GM19324 (cell line): Measurements from ENCODE around the gene ZNF385A.

Experiments used
- ATAC-seq: cut with Tn5 transposase; IDR thresholded peaks from one replicate; pipeline ENCODE4 v1.9.1; 2021; ENCODE audit warnings: mild to moderate bottlenecking, moderate library complexity; ENCODE audit not compliant: unreplicated experiment, low FRiP score

ZNF385A gene

DNA sequence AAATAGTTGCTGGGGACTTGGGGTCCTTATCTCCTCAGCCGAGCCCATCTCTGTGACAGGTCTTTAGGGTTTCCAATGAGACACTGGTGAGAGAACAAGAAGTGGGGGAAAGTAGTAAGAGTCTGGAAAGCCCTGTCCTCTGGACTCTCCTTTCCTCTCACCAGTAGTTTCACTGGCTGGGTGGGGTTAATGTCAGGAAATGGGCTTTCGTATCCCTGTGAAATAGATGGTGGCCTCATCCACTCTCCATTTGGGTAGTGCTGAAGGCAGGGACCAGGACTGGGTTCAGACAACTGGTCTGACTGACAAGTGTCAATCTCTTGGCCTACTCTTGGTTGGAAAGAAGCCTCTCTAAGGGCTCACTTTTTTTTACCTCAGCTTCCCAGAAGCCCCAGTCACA, 7.5 kb downstream of the ZNF385A start:
- ATAC-seq, result no peak

DNA sequence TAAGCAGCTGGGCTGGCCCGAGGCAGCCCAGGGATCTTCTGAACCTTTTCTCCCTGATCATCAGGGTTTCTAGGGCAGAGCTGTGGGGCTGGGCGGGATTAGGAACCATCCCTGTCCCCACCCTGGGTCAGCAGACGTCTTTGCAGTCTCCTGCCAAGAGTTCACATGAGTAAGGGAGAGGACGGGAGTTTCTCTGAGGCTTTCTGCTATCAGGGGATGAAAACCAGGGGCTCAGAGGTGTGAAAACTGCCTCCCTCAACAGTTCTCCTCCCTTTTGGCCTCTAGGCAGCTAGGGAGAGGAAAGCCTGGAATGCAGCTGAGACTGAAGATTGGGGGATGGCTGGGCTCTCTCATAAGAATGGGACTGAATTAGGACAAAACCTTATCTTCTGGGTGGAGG, 7.9 kb downstream of the ZNF385A start:
- no peak for ATAC-seq

DNA sequence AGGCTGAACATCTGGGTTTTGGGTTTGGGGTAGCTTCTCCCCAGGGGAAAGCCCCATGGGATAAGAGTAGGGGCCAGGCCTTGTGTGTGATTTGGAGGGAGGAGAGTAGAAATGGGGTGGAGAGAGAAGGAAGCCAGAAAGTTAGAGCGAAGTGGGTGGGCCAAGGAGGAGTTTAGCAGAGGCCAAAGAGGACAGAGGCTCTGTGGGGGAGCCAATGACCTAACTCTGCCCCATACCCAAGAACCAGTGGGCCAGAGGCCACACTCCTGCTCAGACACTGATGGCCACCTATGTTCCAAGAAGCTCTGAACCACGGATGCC, 9.3 kb downstream of the ZNF385A start:
- no peak for ATAC-seq

DNA sequence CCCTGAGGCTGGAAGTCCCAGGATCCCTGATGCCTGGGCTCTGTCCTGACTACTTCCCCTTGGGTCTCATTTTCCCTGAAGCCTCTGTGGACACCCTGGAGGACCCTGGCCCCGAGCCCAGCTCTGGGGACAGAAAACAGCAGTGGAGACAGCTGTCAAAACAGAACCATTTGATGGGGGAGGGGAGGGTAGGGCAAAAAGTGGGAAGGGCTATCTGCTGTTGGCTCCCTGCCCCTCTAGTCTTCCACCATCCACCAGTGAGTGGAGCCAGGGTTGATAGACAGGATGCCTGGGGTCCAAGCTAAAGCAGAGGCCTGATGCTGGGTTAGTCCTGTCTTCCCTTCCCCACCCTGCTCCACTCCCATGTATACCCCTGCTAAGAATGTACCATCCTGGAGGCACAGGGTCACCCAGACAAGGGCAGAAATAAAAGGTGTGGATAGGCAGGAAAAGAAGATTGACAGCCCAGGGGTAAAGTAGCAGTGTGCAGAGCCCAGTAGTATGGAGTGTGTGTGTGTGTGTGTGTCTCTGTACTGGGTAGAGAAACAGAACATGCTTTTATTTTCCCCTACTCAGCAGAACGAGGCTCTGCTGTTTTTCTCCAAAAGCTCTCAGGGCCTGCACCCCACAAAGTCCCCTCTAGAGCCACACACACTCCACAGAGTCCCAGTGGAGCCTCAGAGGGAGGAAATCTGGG, 9.8 kb downstream of the ZNF385A start:
- no peak for ATAC-seq

DNA sequence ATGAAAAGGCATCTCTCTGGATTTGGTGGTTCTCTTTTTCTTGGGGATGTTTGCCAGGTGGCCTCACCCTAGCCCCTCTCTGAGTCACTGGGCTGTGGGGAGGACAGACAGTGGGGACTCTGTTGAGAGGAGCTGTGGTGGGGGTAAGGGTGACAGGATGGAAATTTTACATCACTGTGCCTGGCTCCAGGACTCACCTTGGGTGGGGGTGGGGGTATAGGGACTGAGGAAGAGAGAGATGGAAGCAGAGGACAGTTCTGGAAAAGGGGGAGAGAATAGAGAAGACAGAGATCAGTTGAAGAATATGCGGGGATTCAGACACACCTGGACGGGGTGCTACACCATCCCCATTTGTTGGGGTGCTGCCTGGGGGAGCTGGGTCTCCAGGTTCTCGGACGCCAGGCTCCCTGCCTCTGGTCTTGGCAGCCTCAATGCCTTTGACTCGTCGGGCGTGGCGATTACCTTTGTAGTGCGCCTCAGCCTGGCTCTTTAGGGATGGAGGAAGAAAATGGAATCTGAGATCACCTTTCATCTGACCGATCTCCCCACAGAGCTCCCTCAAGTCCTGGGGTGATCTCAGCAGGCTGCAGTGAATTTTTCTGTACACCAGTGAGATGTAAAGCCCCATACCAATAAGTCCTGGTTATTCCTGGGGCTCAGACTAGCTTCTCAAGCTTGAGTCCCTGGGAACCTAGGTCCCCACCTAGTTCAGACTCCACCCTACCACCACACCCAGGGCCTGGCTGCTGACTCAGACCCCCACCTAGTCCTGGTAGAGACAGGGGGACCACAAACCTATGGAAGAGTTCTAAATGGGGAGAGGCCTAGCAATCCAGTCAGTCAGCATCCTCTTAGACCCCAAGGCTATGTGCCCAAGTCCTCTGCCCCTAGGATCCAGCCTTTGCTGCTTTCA, 10.6 kb downstream of the ZNF385A start:
- ATAC-seq, result no peak

DNA sequence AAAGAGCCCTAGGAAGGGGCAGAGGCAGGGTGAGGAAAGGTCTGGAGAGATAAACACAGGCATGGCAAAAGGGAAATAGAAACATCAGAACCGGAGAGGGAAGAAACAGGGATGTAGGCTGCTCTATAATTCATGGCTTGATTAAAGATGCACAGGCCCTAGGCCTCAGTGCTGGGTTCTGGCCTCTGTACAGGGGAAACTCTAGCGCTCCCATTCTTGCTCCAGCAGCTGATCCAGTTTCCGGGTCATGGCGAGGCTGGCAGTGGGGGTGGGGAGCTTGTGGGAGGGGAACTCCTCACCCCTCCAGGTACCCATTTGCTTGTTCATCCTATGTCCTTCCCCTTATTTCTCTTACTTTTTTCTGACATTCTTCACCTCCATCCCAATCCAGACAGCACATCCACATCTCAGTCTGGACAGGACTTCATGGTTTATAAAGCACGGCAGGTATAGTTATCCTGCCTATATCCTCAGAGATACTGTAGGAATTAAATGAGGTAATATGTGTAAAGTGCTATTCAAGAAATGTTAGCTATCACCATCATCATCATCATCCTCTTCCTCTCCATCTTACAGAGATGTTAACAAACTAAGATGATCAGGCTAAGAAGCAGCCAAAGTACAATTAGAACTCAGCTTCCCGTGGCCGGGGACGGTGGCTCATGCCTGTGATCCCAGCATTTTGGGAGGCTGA, 12.3 kb downstream of the ZNF385A start:
- ATAC-seq, result no peak

DNA sequence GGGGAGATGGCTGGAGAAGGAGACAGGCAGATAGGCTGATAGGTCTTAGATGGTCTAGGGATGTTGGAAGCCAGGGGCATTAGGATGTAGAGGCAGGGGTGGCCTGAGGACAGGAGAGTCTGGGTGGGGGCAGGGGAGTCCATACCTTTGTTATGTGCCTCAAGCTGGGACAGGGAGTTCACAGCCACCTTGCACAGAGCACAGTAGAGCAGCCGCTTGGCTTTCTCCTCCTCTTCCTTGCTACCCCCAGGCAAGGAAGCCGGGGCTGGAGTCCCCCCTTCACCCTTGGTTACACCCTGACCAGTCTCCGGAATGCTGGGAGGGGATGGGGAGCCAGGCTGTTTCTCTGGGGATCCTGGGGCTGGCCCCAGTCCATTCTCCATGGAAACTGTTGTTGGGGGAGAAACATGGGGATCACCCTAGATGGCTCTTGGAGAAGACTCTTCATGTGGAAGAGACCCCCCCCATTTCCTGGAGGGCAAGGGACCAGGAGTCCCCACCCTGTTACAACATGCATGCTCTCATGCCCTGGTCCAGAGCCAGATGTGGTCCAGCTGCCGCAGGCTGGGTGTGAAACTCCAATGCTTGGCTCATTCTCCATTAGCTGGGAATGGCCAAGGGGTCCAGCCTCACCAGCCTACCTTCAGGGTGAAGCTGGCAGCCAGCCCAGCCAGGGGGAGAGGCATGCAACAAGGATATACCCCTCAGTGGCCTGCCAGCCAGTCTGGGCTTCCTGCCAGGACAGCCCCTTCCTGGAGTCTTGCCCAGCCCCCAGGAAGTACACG, 13.0 kb downstream of the ZNF385A start:
- no peak for ATAC-seq

DNA sequence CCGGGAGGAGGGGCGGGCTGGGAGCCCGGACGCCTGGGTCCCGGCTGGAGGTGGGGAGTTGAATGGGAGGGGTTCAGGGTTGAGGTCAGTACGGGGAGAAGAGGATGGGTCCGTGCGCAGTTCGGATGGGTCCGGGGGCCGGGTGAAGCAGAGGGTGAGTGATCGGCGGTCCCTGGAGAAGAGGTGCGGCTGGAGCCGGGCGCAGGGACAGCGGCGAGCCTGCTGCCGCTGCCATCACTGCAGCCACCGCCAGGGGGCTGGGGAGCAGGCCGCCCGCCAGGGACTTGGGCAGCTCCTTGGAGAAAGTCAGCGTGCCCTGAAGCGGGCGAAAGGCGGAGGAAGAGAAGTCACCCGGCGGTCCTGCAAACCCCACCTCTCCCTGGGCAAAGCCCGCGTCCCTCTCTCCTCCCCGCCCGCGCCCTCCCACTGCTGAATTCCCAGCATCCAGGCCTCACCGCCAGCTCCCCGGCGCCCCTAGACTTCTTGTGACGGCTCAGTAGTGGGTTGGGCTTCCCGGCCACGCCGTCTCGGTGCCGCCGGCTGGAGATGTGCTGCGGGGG, 14.3 kb downstream of the ZNF385A start:
- no peak for ATAC-seq

DNA sequence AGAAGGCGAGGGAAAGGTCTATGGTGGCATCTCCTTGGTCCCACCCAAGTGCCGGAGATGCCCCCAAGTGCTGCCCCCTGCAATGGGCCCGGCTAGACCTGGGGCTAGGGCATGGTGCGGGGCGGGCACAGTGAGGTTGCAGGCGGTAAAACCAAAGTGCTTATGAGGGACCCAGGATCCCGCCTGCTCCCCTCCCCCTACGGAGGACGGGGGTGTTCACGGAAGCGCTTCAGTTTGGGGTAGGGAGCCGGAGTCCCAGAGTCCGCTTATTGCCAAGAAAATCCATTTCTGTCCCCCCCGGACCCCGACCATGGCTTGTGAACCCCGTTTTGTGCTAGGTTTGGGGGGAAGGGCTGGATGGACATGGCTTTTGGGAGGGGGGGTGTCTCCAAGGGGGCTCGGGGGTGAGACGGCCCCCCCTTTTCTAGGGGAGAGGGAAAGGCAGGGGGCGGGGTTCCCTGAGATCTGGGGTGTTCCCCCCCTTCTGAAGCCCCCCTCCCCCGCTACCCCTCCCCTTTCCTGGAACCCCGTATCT, 14.9 kb downstream of the ZNF385A start:
- no peak for ATAC-seq

DNA sequence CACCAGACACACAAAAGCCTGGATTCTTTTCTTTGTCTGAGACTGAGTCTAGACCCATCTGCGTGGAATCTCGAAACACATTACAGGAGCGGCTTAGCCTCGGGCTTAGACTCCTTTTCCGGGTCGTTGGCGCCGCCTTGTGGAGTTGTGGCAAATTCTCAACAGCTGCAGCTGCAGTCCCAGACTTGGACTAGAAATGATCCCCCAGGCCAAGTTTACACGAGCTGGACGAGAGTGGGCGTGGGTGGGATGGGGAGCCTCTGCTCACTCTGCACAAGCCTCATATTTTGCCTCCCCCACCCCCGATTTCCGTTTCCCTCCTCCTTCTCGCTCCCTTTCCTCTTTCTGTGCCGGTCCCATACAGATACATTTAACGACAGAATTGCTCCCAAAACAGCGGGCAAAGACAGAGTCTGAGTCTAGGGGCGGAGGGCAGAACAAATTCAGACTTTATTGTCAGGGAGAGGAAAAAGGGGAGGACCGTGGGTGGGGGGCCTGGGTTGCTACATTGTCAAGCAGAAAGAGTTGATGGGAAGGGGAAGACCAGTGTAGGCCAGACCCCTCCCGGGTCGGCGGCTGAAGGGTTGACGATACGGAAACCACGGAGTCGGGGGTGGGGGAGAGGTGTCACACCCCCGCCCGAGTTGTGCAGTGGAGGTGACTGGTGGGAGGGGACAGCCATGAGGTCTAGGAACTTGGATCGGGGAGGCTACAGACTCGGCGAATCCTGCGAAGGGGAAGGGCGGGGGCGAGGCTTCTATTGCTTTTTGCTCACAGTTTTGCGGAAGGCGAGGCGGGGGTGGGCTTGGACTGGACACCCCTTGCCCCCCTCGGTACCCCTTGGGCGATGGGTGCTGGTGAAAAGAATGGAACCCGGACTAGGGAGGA, 15.6 kb downstream of the ZNF385A start:
- peak; percentile 69 for ATAC-seq

DNA sequence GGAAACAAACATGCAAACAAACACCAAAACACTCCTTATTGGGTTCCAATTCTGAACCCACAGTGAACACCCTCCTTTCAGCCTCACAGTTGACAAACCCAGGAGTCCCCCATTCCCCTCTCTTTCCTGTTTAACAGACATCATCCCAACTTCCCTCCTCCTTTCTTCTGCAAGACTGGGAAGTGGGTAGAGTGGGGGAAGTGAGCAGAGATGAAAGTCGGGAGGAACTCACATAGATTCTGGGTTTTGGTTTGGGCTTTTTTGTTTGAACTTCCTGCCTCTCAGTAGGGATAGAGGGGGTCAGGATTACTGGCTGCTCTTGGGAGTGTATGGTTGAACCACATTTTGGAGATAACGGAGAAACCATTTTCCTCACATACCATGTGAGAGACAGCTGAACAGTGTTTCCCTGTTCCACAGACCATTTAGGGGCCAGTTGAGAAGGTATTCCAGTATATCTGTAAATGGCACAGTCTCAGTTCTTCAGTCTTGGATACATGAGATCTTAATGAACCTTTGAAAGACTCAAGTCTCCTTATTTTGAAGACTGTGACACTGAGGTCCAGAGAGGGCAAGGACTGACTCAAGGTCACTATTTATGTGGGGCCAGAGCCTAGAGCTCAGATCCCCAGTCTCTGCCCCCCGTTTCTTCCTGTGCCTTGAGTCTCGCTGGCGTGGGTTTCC, 16.4 kb downstream of the ZNF385A start:
- ATAC-seq, result no peak

DNA sequence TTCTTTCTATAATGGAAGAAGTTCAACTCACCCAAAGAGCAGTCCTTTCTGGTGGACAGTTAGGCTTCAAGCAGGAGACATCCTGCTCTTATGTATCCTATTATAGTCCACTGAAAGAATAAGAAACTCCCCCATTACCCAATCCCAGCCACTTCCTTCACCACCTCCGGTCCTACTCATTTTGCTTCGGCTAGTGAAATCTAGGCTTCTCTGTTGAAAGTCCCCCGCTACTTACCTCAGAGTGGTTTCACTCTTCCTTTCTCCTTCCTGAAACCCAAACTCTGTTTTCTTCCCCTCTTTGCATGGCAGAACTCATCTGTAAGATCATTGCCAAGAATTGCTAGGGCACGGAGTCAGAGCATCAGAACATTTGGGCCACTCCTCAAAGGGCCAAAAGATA, 20.1 kb downstream of the ZNF385A start, which contains the start of gene GPR84:
GPR84 (minus strand) TSS at position 74 of the 400 bp plus-strand sequence. CDS start 635 bp downstream, outside the sequence.
- ATAC-seq, result no peak

DNA sequence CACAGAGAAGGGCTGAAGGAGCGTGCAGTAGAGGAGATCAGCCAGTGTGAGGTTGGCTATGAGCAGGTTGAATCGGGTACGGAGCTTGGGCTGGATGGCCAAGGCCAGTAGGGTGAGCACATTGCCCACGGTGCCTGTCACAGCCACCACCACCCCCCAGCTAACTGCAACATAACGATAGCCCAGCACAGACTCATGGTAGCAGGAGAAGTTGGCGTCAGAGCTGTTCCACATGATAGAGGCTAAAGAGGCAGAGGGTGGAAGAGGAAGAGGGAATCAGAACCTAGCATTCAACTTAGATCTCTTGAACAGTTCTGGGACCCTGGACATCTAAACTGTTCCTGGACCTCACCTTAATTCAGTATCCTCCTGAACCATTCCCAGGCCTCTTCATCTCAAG, 20.9 kb downstream of the ZNF385A start:
- ATAC-seq, result no peak

DNA sequence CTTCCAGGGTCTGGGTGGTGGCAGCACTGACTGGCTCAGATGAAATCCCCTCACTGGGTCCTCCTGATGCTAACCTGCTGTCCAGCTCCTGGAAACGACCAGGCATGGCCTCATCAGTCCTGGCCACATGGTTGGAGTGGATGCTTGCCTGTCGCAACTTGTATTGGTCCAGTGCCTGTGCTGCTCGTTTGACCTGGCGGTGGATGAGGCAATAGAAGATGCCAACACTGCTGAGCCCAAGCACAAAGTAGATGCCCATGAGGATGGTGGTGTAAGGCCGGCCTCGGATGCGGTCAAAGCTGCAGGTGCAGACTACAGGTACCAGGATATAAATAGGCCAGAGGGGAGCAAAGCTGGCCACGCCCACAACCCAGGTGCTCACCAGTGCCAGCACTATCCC, 21.5 kb downstream of the ZNF385A start:
- ATAC-seq, result no peak

DNA sequence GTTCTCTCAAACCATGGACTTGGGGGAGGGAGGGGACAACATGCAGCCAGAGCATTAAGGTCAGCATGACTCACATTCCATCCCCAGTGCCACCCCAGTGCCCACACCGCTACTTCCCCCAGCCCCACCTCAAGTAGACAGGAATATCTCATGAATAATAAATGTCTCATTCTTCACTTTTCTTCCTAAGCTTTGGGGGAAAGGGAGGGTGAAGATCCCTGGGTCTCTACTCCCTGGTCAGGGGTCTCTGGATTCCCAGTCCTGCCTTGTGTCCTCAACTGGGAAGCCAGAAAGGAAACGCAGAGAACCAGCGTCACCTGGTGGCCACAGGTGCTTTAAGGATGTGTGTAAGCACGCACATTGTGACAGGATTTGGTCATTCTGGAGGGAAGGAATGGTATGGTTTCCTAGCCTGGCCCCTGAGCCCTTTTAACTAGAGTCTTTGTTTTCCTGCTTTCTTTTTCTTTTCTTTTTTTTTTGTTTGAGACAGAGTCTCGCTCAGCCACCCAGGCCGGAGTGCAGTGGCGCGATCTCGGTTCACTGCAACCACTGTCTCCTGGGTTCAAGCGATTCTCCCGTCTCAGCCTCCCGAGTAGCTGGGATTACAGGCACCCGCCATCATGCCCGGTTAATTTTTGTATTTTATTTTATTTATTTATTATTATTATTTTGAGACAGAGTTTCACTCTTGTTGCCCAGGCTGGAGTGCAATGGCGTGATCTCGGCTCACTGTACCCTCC, 23.6 kb downstream of the ZNF385A start:
- ATAC-seq, result no peak

DNA sequence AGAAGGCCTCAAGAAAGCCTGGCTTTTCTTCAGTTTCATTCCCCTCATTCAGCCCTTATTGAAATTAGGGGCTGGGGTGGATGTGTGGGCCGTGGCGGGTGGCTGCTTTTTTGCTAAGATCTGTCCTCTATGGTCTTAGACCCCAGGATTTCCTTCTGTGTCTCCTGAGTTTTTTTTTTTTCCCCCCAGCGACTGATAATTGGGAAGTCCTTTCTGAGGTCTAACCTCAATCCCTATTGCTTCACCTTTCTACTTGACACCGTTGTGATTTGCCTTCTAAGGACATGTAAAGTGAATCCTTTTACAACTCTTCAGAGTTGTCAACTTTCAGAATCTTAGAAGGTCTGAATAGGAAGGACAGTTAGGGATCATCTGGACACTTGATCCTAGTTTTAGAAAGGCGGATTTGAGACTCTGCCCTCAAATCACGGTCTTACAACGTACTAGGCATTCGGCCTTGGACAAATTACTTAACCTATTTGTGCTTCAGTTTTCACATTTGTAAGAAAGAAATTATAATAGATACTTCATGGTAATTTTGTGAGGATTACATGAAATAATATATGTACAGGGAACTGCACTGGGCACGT, 24.7 kb downstream of the ZNF385A start:
- no peak for ATAC-seq
